H1 (cell line): ENCODE measurements around the gene SLC1A7. TPM values are rescaled to one million over a fixed set of nuclear protein-coding genes. Genes with fewer than 3 reads are reported as not detected.

Experiments used
- CEBPB ChIP-seq: IDR thresholded peaks from 2 replicates; pipeline ENCODE4 v1.6.1; 2012; ENCODE audit warnings: low read depth, low read length
- CTBP2 ChIP-seq: IDR thresholded peaks from 2 replicates; pipeline ENCODE4 v1.7.0; 2011; ENCODE audit warnings: borderline replicate concordance, mild to moderate bottlenecking, moderate library complexity, mixed read lengths, low read length; ENCODE audit not compliant: insufficient read depth, insufficient read length
- HDAC2 ChIP-seq, 2 experiments: fragments of 300-600 bp in 1 of 2; sonication (generic) in 1 of 2; IDR thresholded peaks; 2 replicates each; pipeline ENCODE4 v1.6.1; 2011 to 2012; ENCODE audit warnings: low read depth in 2 of 2, low read length in 2 of 2, mild to moderate bottlenecking in 2 of 2, moderate library complexity in 2 of 2, borderline replicate concordance in 1 of 2, inconsistent platforms in 1 of 2
- HDAC6 ChIP-seq: IDR thresholded peaks from one replicate; pipeline ENCODE4 v1.7.1; 2012; ENCODE audit warnings: low read depth, mild to moderate bottlenecking, inconsistent platforms, low read length, moderate library complexity
- NRF1 ChIP-seq: IDR thresholded peaks from 2 replicates; pipeline ENCODE4 v1.6.1; 2011; ENCODE audit warnings: mild to moderate bottlenecking, low read depth, low read length, improper control_type of control experiment
- PHF8 ChIP-seq: fragments of 200-600 bp; sonication (generic); conservative IDR thresholded peaks from 2 replicates; pipeline ENCODE4 v1.7.1; 2012; ENCODE audit warnings: low read depth, mild to moderate bottlenecking, inconsistent platforms, low read length, moderate library complexity
- RAD21 ChIP-seq, 2 experiments: IDR thresholded peaks in 1 of 2; conservative IDR thresholded peaks in 1 of 2; 2 replicates each; pipeline ENCODE4 v1.6.1; 2011; ENCODE audit warnings: low read depth in 2 of 2, low read length in 2 of 2, improper control_type of control experiment in 1 of 2, inconsistent platforms in 1 of 2, mild to moderate bottlenecking in 1 of 2, moderate library complexity in 1 of 2
- RBBP5 ChIP-seq: IDR thresholded peaks from 2 replicates; pipeline ENCODE4 v1.7.1; 2012; ENCODE audit warnings: low read depth, mild to moderate bottlenecking, inconsistent platforms, low read length, moderate library complexity, borderline replicate concordance
- SP4 ChIP-seq: IDR thresholded peaks from 2 replicates; pipeline ENCODE4 v1.6.1; 2012; ENCODE audit warnings: low read length, inconsistent platforms
- polyA plus RNA-seq, 7 experiments: library from polyadenylated mRNA; depleted of rRNA in 3 of 7; stranded (reverse) in 5 of 7; unstranded in 2 of 7; fragments of >200 nt in 5 of 7; fragments of 200-250 nt in 2 of 7; gene quantifications; 1 replicate in 5 of 7; 2 replicates in 1 of 7; 4 replicates in 1 of 7; pipeline versions ENCODE4 v1.2.1 to v1.2.3, GENCODE V29; 2011 to 2013; ENCODE audit warnings: missing spikeins in 2 of 7, mixed read lengths in 2 of 7
- total RNA-seq: library from RNA; stranded (reverse); fragmentation: NEBNext Ultra II Directional; extraction: Animal tissue kit (Norgen Biotek cat#: 25700); gene quantifications from 2 replicates; pipeline ENCODE4 v1.2.1, GENCODE V29; 2021

SLC1A7 gene
- total and polyA plus RNA-seq, 2 of the 8 experiments (the other 6 are each of a cell fraction or from before 2014, with no cell fraction given), result not detected

DNA sequence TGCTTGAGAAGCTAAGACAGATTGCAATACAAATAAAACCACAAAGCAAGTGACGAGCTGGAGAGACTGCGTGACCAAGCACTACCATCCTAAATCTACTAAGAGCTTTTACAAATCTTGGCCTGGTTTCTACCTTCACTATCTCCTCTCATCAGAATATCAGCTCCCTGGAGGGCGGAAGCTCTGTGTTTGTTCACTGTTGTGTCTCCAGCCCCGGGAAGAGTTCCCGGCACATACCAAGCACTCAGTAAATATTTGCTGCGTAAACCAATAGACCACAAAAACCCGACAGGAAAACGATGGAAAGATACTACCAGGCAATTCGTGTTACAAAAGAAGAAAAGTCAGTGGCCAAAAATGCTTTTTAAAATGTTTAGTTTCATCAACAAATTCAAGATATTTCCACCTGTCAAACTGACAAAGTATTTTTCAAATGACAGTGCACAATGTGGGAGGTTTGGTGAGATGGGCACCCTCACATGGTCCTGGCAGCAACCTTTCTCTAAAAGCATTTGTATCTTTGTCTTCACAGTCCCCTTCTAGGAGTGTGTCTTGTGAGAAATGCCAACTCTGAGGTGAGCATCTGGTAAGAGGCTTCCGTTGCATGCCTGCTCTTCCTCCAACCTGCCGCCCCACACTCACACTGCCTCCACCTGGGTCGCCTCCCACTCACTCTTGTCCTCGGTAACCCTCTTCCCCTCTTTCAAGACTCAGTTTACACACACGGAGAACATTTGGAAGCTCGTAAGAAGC is 34.7 kb downstream of the SLC1A7 start (continued):
- TF ChIP-seq RAD21 (IDR thresholded peaks at IDR 0.05 in 1 of 2, conservative IDR thresholded peaks at IDR 0.05 in 1 of 2; ENCODE audit: low read depth in 2 of 2, low read length in 2 of 2), result no peak
- TF ChIP-seq SP4, result no peak
- TF ChIP-seq RBBP5, result no peak
- no peak for TF ChIP-seq HDAC2 (IDR thresholded peaks at IDR 0.05; ENCODE audit: borderline replicate concordance in 1 of 2, low read depth in 2 of 2, low read length in 2 of 2)
- no peak for TF ChIP-seq CTBP2
- TF ChIP-seq CEBPB, result no peak
- TF ChIP-seq NRF1, result no peak
- TF ChIP-seq PHF8, result no peak
- TF ChIP-seq HDAC6, result no peak
